ENCODE results near the gene SLC28A3. TPM values are rescaled to one million over a fixed set of nuclear protein-coding genes. Genes with fewer than 3 reads are reported as not detected.
"Not testable (repeated sequence)": the region's sequence is repeated elsewhere in the genome, so short reads cannot be mapped to it uniquely, and the experiment has no call there.

SLC28A3 gene, protein sequence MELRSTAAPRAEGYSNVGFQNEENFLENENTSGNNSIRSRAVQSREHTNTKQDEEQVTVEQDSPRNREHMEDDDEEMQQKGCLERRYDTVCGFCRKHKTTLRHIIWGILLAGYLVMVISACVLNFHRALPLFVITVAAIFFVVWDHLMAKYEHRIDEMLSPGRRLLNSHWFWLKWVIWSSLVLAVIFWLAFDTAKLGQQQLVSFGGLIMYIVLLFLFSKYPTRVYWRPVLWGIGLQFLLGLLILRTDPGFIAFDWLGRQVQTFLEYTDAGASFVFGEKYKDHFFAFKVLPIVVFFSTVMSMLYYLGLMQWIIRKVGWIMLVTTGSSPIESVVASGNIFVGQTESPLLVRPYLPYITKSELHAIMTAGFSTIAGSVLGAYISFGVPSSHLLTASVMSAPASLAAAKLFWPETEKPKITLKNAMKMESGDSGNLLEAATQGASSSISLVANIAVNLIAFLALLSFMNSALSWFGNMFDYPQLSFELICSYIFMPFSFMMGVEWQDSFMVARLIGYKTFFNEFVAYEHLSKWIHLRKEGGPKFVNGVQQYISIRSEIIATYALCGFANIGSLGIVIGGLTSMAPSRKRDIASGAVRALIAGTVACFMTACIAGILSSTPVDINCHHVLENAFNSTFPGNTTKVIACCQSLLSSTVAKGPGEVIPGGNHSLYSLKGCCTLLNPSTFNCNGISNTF
- under 0.01 TPM in 2 replicates for total RNA-seq

- no peak for DNase-seq (ENCODE audit: extremely low read depth, low read depth, low spot score)
These were observed at the start of gene SLC28A3 for GRCh38 chr9:84340535-84340934. Gene SLC28A3 (minus strand): TSS chr9:84340758. CDS start chr9:84340633, 125 bp downstream.

DNA sequence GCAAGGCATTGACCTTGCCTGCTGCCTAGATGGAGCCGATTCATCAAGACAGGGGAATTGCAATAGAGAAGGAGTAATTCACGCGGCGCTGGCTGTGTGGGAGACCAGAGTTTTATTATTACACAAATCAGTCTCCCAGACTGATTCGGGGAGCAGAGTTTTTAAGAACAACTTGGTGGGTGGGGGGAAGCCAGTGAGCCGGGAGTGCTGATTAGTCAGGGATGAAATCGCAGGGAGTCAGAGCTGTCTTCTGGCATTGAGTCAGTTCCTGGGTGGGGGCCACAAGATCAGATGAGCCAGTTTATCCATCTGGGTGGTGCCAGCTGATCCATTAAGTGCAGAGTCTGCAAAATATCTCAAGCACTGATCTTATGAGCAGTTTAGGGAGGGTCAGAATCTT lies 49.7 kb upstream of the SLC28A3 start:
- not testable (repeated sequence) for DNase-seq (ENCODE audit: extremely low read depth, low read depth, low spot score)

DNA sequence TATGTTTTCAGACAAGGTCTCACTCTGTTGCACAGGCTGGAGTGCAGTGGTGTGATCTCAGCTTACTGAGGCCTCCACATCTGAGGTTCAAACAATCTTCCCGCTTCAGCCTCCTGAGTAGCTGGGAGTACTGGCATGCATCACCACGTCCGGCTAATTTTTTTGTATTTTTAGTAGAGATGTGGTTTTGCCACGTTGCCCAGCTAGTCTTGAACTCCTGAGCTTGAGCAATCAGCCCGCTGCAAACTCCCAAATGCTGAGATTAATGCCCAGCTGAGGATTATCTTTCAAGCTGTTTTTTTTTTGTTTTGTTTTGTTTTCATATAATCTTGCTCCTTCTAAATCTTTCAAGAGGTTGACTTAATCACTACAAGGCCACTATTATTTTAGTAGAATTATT lies 47.3 kb upstream of the SLC28A3 start:
- no peak for DNase-seq (ENCODE audit: extremely low read depth, low read depth, low spot score)

- no peak for DNase-seq (ENCODE audit: extremely low read depth, low read depth, low spot score)
These were observed 46.2 kb upstream of the SLC28A3 start for GRCh38 chr9:84386753-84387152.

GRCh38 chr9:84385386-84386040 lies 45.0 kb upstream of the SLC28A3 start:
- DNase-seq (ENCODE audit: extremely low read depth, low read depth, low spot score), result no peak

- no peak for DNase-seq (ENCODE audit: extremely low read depth, low read depth, low spot score)
These were observed 44.1 kb upstream of the SLC28A3 start for GRCh38 chr9:84384617-84385016.

GRCh38 chr9:84383178-84383577 lies 42.6 kb upstream of the SLC28A3 start:
- no peak for DNase-seq (ENCODE audit: extremely low read depth, low read depth, low spot score)

- no peak for DNase-seq (ENCODE audit: extremely low read depth, low read depth, low spot score)
These were observed 42.2 kb upstream of the SLC28A3 start for GRCh38 chr9:84382720-84383119.

DNA sequence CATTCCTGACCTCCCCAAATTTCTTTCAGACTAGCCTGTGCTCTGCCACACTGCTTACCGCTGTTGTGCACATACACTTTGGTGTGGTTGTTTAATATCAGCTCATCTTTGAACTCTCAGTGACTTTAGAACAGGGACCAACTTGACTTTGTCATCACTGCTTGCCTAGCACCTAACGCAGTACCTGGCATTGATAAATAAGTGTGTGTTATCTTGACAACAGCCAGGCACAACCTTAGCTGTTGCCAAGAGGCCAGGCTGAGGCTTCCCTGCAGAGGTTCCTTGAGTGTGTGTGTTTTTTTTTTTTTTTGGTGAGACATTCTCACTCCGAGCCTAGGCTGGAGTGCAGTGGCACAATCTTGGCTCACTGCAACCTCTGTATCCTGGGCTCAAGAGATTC lies 41.0 kb upstream of the SLC28A3 start:
- no peak for DNase-seq (ENCODE audit: extremely low read depth, low read depth, low spot score)

- no peak for DNase-seq (ENCODE audit: extremely low read depth, low read depth, low spot score)
These were observed 39.2 kb upstream of the SLC28A3 start for GRCh38 chr9:84379740-84380139.

DNA sequence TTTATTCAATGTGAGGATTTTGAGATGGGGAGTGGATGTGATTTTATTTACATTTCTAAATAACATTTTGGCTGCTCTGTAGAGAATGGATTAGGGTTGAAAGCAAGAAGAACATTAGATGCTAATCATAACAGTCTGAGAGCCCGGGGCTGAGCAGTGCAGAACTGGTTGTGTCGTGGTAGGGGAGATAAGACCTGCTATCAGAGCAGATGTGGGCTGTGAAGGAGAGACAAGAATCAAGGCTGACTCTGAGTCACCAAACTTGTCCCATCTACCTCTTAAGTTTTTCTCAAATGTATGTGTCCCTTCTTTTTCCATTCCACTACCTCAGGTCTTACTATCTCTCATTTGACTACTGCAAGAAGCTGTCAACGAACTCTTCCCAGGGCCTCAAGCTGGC lies 35.4 kb upstream of the SLC28A3 start:
- no peak for DNase-seq (ENCODE audit: extremely low read depth, low read depth, low spot score)

- no peak for DNase-seq (ENCODE audit: extremely low read depth, low read depth, low spot score)
These were observed 34.0 kb upstream of the SLC28A3 start for GRCh38 chr9:84374516-84374915.

GRCh38 chr9:84374013-84374412 lies 33.5 kb upstream of the SLC28A3 start:
- no peak for DNase-seq (ENCODE audit: extremely low read depth, low read depth, low spot score)

DNA sequence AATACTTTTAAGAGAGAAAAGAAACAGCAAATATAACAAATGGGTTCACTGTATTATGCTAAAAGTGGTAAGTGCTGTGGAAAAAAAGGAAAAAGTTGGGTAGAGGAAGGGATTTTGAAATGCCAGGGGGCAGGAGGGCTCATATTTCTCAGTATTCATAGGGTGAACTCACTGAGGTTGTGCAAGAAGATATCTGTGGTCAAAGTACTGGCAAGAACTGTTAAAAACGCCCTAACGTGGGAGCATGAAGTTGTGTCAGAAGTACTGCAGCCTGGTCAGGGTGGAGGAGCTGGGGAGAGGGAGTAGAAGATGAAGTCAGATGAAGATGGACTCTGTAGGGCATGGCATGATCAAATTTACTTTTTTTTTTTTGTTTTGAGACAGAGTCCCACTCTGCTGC lies 31.2 kb upstream of the SLC28A3 start:
- no peak for DNase-seq (ENCODE audit: extremely low read depth, low read depth, low spot score)

DNA sequence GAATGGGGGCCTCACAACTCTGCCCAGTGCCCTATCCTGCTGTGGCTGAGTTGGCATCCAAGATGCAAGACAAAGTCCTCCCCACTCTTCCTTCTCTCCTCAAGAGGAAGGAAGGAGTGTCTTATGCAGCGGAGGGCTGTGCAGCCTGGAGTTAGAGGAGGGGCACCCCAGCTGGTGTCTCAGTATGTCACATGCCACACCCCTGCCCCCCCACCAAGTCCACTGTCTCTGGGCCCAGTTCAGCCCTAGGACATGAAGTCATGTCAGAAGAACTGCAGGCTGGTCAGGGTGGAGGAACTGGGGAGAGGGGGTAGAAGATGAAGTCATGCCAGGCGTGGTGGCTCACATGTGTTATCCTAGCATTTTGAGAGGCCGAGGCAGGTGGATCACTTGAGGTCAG lies 28.0 kb upstream of the SLC28A3 start:
- DNase-seq (ENCODE audit: extremely low read depth, low read depth, low spot score), result no peak

DNA sequence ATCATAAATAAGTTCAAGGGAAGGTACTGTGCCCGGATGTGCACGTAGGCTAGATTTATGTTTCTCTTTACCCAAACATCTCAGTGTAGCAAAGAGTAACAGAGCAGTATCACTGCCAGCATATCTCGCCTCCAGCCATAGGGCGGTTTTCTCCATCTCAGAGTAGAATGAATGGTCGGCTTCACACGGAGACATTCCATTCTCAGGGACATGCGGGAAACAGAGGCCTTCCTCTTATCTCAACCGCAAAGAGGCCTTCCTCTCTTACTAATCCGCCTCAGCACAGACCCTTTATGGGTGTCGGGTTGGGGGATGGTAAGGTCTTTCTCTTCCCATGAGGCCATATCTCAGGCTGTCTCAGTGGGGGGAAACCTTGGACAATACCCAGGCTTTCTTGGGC lies 27.2 kb upstream of the SLC28A3 start:
- not testable (repeated sequence) for DNase-seq (ENCODE audit: extremely low read depth, low read depth, low spot score)

- DNase-seq (ENCODE audit: extremely low read depth, low read depth, low spot score), result no peak
These were observed 26.1 kb upstream of the SLC28A3 start for GRCh38 chr9:84366683-84367082.

GRCh38 chr9:84364894-84365490 lies 24.4 kb upstream of the SLC28A3 start:
- DNase-seq (ENCODE audit: extremely low read depth, low read depth, low spot score), result not testable (repeated sequence)

GRCh38 chr9:84361645-84362044 lies 21.1 kb upstream of the SLC28A3 start:
- no peak for DNase-seq (ENCODE audit: extremely low read depth, low read depth, low spot score)

DNA sequence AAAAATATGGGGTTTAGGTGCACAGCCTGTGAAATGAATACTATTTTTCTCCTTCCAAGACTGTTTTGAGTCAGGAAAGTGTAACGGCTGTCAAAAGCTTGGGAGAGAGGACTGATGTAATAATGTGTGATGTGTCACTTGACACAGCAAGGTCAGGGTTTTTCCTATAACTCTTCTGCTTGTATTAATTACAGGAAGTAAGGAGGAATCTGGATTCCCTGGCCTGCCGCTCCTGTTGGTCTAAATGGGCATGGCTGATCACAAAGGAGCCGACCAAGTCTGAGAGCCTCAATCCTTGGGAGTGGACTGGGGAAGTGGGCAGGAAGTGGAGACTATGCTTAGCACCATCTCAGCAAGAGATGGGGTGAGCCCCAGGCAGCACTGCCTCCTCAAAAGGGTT lies 16.7 kb upstream of the SLC28A3 start:
- DNase-seq (ENCODE audit: extremely low read depth, low read depth, low spot score), result no peak

GRCh38 chr9:84354035-84354434 lies 13.5 kb upstream of the SLC28A3 start:
- DNase-seq (ENCODE audit: extremely low read depth, low read depth, low spot score), result no peak
